H9 (cell line): ENCODE results near the gene TMEM131. TPM values are rescaled to one million over a fixed set of nuclear protein-coding genes. Genes with fewer than 3 reads are reported as not detected.

Experiments
- DNase-seq: peaks from one replicate; pipeline ENCODE4 v3.0.0-alpha.2; 2017
- H2AFZ ChIP-seq: one replicate; pipeline ENCODE4 v1.6.1; 2013; ENCODE audit warnings: mild to moderate bottlenecking, low read length, control low read depth, moderate library complexity
- H2AK5ac ChIP-seq: 2 replicates; pipeline ENCODE4 v1.6.1; 2013; ENCODE audit warnings: low read length, control low read depth, mixed read lengths; ENCODE audit not compliant: insufficient read length
- H2BK120ac ChIP-seq: one replicate; pipeline ENCODE4 v1.6.1; 2013; ENCODE audit warnings: low read depth, mild to moderate bottlenecking, low read length, control low read depth, inconsistent platforms; ENCODE audit not compliant: poor library complexity, severe bottlenecking
- H2BK12ac ChIP-seq: 2 replicates; pipeline ENCODE4 v1.6.1; 2013; ENCODE audit warnings: low read length, control low read depth, mixed read lengths, low read depth; ENCODE audit not compliant: insufficient read length
- H2BK15ac ChIP-seq: 2 replicates; pipeline ENCODE4 v1.6.1; 2013; ENCODE audit warnings: low read depth, low read length, control low read depth
- H2BK20ac ChIP-seq: one replicate; pipeline ENCODE4 v1.6.1; 2013; ENCODE audit warnings: low read depth, mild to moderate bottlenecking, low read length, control low read depth, inconsistent platforms; ENCODE audit not compliant: poor library complexity, severe bottlenecking
- H2BK5ac ChIP-seq: 2 replicates; pipeline ENCODE4 v1.6.1; 2013; ENCODE audit warnings: low read length, control low read depth, mixed read lengths; ENCODE audit not compliant: insufficient read length
- H3K14ac ChIP-seq: 2 replicates; pipeline ENCODE4 v1.6.1; 2013; ENCODE audit warnings: low read length, control low read depth; ENCODE audit not compliant: insufficient read depth
- H3K18ac ChIP-seq: 2 replicates; pipeline ENCODE4 v1.6.1; 2013; ENCODE audit warnings: low read depth, mild to moderate bottlenecking, mixed read lengths, low read length, control low read depth; ENCODE audit not compliant: insufficient read length
- H3K23ac ChIP-seq: 2 replicates; pipeline ENCODE4 v1.6.1; 2013; ENCODE audit warnings: low read length, control low read depth, mixed read lengths, low read depth; ENCODE audit not compliant: insufficient read length
- H3K23me2 ChIP-seq: 2 replicates; pipeline ENCODE4 v1.6.1; 2013; ENCODE audit warnings: low read depth, mild to moderate bottlenecking, mixed read lengths, low read length, control low read depth; ENCODE audit not compliant: insufficient read length, poor library complexity, severe bottlenecking
- H3K27ac ChIP-seq: 2 replicates; pipeline ENCODE4 v1.5.1; 2013; ENCODE audit warnings: low read length, control low read depth, mixed read lengths, low read depth; ENCODE audit not compliant: insufficient read length
- H3K27me3 ChIP-seq: 2 replicates; pipeline ENCODE4 v1.6.1; 2013; ENCODE audit warnings: low read length, control low read depth, inconsistent platforms; ENCODE audit not compliant: insufficient read depth
- H3K4ac ChIP-seq: 2 replicates; pipeline ENCODE4 v1.6.1; 2013; ENCODE audit warnings: low read depth, mild to moderate bottlenecking, control low read depth, inconsistent platforms, low read length, moderate library complexity
- H3K4me1 ChIP-seq: 2 replicates; pipeline ENCODE4 v1.6.1; 2013; ENCODE audit warnings: low read length, control low read depth, inconsistent platforms; ENCODE audit not compliant: insufficient read depth
- H3K4me2 ChIP-seq: 2 replicates; pipeline ENCODE4 v1.6.1; 2013; ENCODE audit warnings: low read length, control low read depth, mixed read lengths; ENCODE audit not compliant: insufficient read length, insufficient read depth
- H3K56ac ChIP-seq: 2 replicates; pipeline ENCODE4 v1.6.1; 2013; ENCODE audit warnings: low read depth, mild to moderate bottlenecking, mixed read lengths, low read length, control low read depth; ENCODE audit not compliant: insufficient read length
- H3K79me1 ChIP-seq: 2 replicates; pipeline ENCODE4 v1.6.1; 2013; ENCODE audit warnings: low read depth, mild to moderate bottlenecking, moderate library complexity, low read length, control low read depth, inconsistent platforms; ENCODE audit not compliant: insufficient read depth, poor library complexity, severe bottlenecking
- H3K79me2 ChIP-seq: 2 replicates; pipeline ENCODE4 v1.6.1; 2013; ENCODE audit warnings: low read length, control low read depth, inconsistent platforms; ENCODE audit not compliant: insufficient read depth
- H3K9ac ChIP-seq: 2 replicates; pipeline ENCODE4 v1.6.1; 2013; ENCODE audit warnings: low read length, control low read depth, mixed read lengths; ENCODE audit not compliant: insufficient read length; ENCODE audit errors: extremely low read depth
- H3K9me3 ChIP-seq: one replicate; pipeline ENCODE4 v1.6.1; 2013; ENCODE audit warnings: low read depth, low read length, inconsistent platforms; ENCODE audit not compliant: control insufficient read depth
- H3T11ph ChIP-seq: one replicate; pipeline ENCODE4 v1.6.1; 2013; ENCODE audit warnings: mild to moderate bottlenecking, low read length, control low read depth, inconsistent platforms
- H4K20me1 ChIP-seq: one replicate; pipeline ENCODE4 v1.6.1; 2013; ENCODE audit not compliant: control insufficient read depth, insufficient read length, insufficient read depth
- H4K5ac ChIP-seq: 2 replicates; pipeline ENCODE4 v1.6.1; 2013; ENCODE audit warnings: low read depth, mild to moderate bottlenecking, mixed read lengths, low read length, control low read depth; ENCODE audit not compliant: insufficient read length
- H4K8ac ChIP-seq: replicated peaks from 2 replicates; pipeline ENCODE4 v1.6.1; 2013; ENCODE audit warnings: low read length, control low read depth, mixed read lengths, low read depth; ENCODE audit not compliant: insufficient read length
- H4K91ac ChIP-seq: 2 replicates; pipeline ENCODE4 v1.6.1; 2013; ENCODE audit warnings: low read depth, mild to moderate bottlenecking, moderate library complexity, mixed read lengths, low read length, control low read depth; ENCODE audit not compliant: insufficient read length
- H3K27ac Mint-ChIP-seq, 3 experiments: 2 replicates in 2 of 3; 3 replicates in 1 of 3; pipeline ENCODE4 v1.8.0; 2020 to 2021; ENCODE audit warnings: mixed read lengths in 3 of 3, mild to moderate bottlenecking in 1 of 3, moderate library complexity in 1 of 3
- H3K27me3 Mint-ChIP-seq: 2 replicates; pipeline ENCODE4 v1.8.0; 2021; ENCODE audit warnings: low read depth, mild to moderate bottlenecking, moderate library complexity, mixed read lengths
- H3K36me3 Mint-ChIP-seq, 3 experiments: 2 replicates in 2 of 3; 3 replicates in 1 of 3; pipeline ENCODE4 v1.8.0; 2020 to 2021; ENCODE audit warnings: low read depth in 3 of 3, mixed read lengths in 3 of 3; ENCODE audit not compliant: insufficient read depth in 1 of 3
- H3K4me1 Mint-ChIP-seq, 2 experiments: 2 replicates each; pipeline ENCODE4 v1.8.0; 2020; ENCODE audit warnings: mixed read lengths in 2 of 2
- H3K4me3 Mint-ChIP-seq, 2 experiments: 2 replicates in 1 of 2; 3 replicates in 1 of 2; pipeline ENCODE4 v1.8.0; 2020 to 2021; ENCODE audit warnings: mild to moderate bottlenecking in 2 of 2, mixed read lengths in 2 of 2, moderate library complexity in 1 of 2
- H3K9me3 Mint-ChIP-seq, 2 experiments: 2 replicates in 1 of 2; 3 replicates in 1 of 2; pipeline ENCODE4 v1.8.0; 2020; ENCODE audit warnings: mild to moderate bottlenecking in 2 of 2, mixed read lengths in 2 of 2, moderate library complexity in 1 of 2
- CTCF ChIP-seq: fragments of 200-600 bp; sonication (generic); conservative IDR thresholded peaks from 3 replicates; pipeline ENCODE4 v1.8.0; 2021; ENCODE audit warnings: antibody characterized with exemption, mild to moderate bottlenecking
- WGBS: extraction: QIAGEN DNeasy Blood & Tissue Kit; methylation state at CpG from one replicate; pipeline ENCODE4 v1.1.7; 2013; ENCODE audit warnings: missing lambda C conversion rate, low lambda C conversion rate, mixed read lengths; ENCODE audit not compliant: insufficient read length; ENCODE audit errors: extremely low coverage; 5-methylcytosine and 5-hydroxymethylcytosine counted together
- total RNA-seq: library from RNA; stranded (reverse); gene quantifications from 2 replicates; pipeline ENCODE4 v1.2.1, GENCODE V29; 2021

TMEM131 gene
- total RNA-seq, 1 experiment from 2014 or later, result 20.9 TPM

DNA sequence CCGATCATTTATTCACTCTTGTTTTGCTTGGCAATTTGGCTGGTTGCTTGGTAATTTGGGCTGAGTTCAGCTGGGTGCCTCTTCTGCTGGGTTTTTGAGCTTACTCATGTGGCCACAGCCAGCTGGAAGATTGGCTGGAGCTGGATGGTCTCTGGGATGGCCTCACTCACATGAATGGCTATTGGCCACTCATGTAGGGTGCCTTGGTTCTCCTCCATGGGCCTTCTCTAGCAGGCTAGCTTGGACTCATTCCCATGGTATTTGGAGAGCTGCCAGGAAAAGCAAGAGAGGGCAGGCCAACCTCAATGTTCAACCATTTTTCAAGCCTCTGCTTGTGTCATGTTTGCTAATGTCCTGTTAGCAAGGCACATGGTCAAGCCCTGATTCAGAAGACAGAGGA, 265.5 kb downstream of the TMEM131 start:
- Histone ChIP-seq H2BK15ac (no peak overlapping the region), H3K9ac (no peak overlapping the region), H3K18ac (no peak overlapping the region), H3K27me3 (no peaks in the 10 kb centered on the region), H4K20me1 (no peaks in the 10 kb centered on the region), H3K4ac (no peak overlapping the region), H3K27ac (no peak overlapping the region), H3K79me2 (no peaks in the 10 kb centered on the region), H2AFZ (no peak overlapping the region), H2BK20ac (no peak overlapping the region), H3K79me1 (no peaks in the 10 kb centered on the region), H2AK5ac (no peak overlapping the region), H4K8ac (no peak overlapping the region), H3K56ac (no peak overlapping the region), H3K23me2 (no peaks in the 10 kb centered on the region), H4K91ac (no peak overlapping the region), H3K23ac (no peak overlapping the region), H2BK120ac (no peak overlapping the region), H3K9me3 (no peaks in the 10 kb centered on the region), H3K4me1 (no peaks in the 10 kb centered on the region), H3K14ac (no peak overlapping the region), H2BK5ac (no peak overlapping the region), H3T11ph (no peak overlapping the region), H4K5ac (no peak overlapping the region), H3K4me2 (no peak overlapping the region), H2BK12ac (no peak overlapping the region)
- Mint-ChIP-seq H3K4me3 (no peak overlapping the region), H3K27ac (peak overlapping the region in 1 of 3 experiments; percentile 48; a peak in 1 of 7 replicates), H3K9me3 (peaks cover 0 to 2% of the 10 kb centered on the region in 2 experiments; a peak in 2 of 5 replicates), H3K4me1 (no peaks in the 10 kb centered on the region), H3K27me3 (no peaks in the 10 kb centered on the region; the same call in none of the 2 replicates), H3K36me3 (no peaks in the 10 kb centered on the region; a peak in 2 of 7 replicates)
- no peak for TF ChIP-seq CTCF
- no peak for DNase-seq
- WGBS, result no CpG with 5 or more reads among the region's 1 CpG
